H9 (cell line): ENCODE data around the gene CCDC190. TPM values are rescaled to one million over a fixed set of nuclear protein-coding genes. Genes with fewer than 3 reads are reported as not detected.

Experiments
- DNase-seq: peaks from one replicate; pipeline ENCODE4 v3.0.0-alpha.2; 2017
- H2AFZ ChIP-seq: one replicate; pipeline ENCODE4 v1.6.1; 2013; ENCODE audit warnings: mild to moderate bottlenecking, low read length, control low read depth, moderate library complexity
- H2AK5ac ChIP-seq: 2 replicates; pipeline ENCODE4 v1.6.1; 2013; ENCODE audit warnings: low read length, control low read depth, mixed read lengths; ENCODE audit not compliant: insufficient read length
- H2BK120ac ChIP-seq: one replicate; pipeline ENCODE4 v1.6.1; 2013; ENCODE audit warnings: low read depth, mild to moderate bottlenecking, low read length, control low read depth, inconsistent platforms; ENCODE audit not compliant: poor library complexity, severe bottlenecking
- H2BK12ac ChIP-seq: 2 replicates; pipeline ENCODE4 v1.6.1; 2013; ENCODE audit warnings: low read length, control low read depth, mixed read lengths, low read depth; ENCODE audit not compliant: insufficient read length
- H2BK15ac ChIP-seq: 2 replicates; pipeline ENCODE4 v1.6.1; 2013; ENCODE audit warnings: low read depth, low read length, control low read depth
- H2BK20ac ChIP-seq: one replicate; pipeline ENCODE4 v1.6.1; 2013; ENCODE audit warnings: low read depth, mild to moderate bottlenecking, low read length, control low read depth, inconsistent platforms; ENCODE audit not compliant: poor library complexity, severe bottlenecking
- H2BK5ac ChIP-seq: 2 replicates; pipeline ENCODE4 v1.6.1; 2013; ENCODE audit warnings: low read length, control low read depth, mixed read lengths; ENCODE audit not compliant: insufficient read length
- H3K14ac ChIP-seq: 2 replicates; pipeline ENCODE4 v1.6.1; 2013; ENCODE audit warnings: low read length, control low read depth; ENCODE audit not compliant: insufficient read depth
- H3K18ac ChIP-seq: 2 replicates; pipeline ENCODE4 v1.6.1; 2013; ENCODE audit warnings: low read depth, mild to moderate bottlenecking, mixed read lengths, low read length, control low read depth; ENCODE audit not compliant: insufficient read length
- H3K23ac ChIP-seq: 2 replicates; pipeline ENCODE4 v1.6.1; 2013; ENCODE audit warnings: low read length, control low read depth, mixed read lengths, low read depth; ENCODE audit not compliant: insufficient read length
- H3K23me2 ChIP-seq: 2 replicates; pipeline ENCODE4 v1.6.1; 2013; ENCODE audit warnings: low read depth, mild to moderate bottlenecking, mixed read lengths, low read length, control low read depth; ENCODE audit not compliant: insufficient read length, poor library complexity, severe bottlenecking
- H3K27ac ChIP-seq: 2 replicates; pipeline ENCODE4 v1.5.1; 2013; ENCODE audit warnings: low read length, control low read depth, mixed read lengths, low read depth; ENCODE audit not compliant: insufficient read length
- H3K27me3 ChIP-seq: 2 replicates; pipeline ENCODE4 v1.6.1; 2013; ENCODE audit warnings: low read length, control low read depth, inconsistent platforms; ENCODE audit not compliant: insufficient read depth
- H3K4ac ChIP-seq: 2 replicates; pipeline ENCODE4 v1.6.1; 2013; ENCODE audit warnings: low read depth, mild to moderate bottlenecking, control low read depth, inconsistent platforms, low read length, moderate library complexity
- H3K4me1 ChIP-seq: 2 replicates; pipeline ENCODE4 v1.6.1; 2013; ENCODE audit warnings: low read length, control low read depth, inconsistent platforms; ENCODE audit not compliant: insufficient read depth
- H3K4me2 ChIP-seq: 2 replicates; pipeline ENCODE4 v1.6.1; 2013; ENCODE audit warnings: low read length, control low read depth, mixed read lengths; ENCODE audit not compliant: insufficient read length, insufficient read depth
- H3K56ac ChIP-seq: 2 replicates; pipeline ENCODE4 v1.6.1; 2013; ENCODE audit warnings: low read depth, mild to moderate bottlenecking, mixed read lengths, low read length, control low read depth; ENCODE audit not compliant: insufficient read length
- H3K79me1 ChIP-seq: 2 replicates; pipeline ENCODE4 v1.6.1; 2013; ENCODE audit warnings: low read depth, mild to moderate bottlenecking, moderate library complexity, low read length, control low read depth, inconsistent platforms; ENCODE audit not compliant: insufficient read depth, poor library complexity, severe bottlenecking
- H3K79me2 ChIP-seq: 2 replicates; pipeline ENCODE4 v1.6.1; 2013; ENCODE audit warnings: low read length, control low read depth, inconsistent platforms; ENCODE audit not compliant: insufficient read depth
- H3K9ac ChIP-seq: 2 replicates; pipeline ENCODE4 v1.6.1; 2013; ENCODE audit warnings: low read length, control low read depth, mixed read lengths; ENCODE audit not compliant: insufficient read length; ENCODE audit errors: extremely low read depth
- H3K9me3 ChIP-seq: one replicate; pipeline ENCODE4 v1.6.1; 2013; ENCODE audit warnings: low read depth, low read length, inconsistent platforms; ENCODE audit not compliant: control insufficient read depth
- H3T11ph ChIP-seq: one replicate; pipeline ENCODE4 v1.6.1; 2013; ENCODE audit warnings: mild to moderate bottlenecking, low read length, control low read depth, inconsistent platforms
- H4K20me1 ChIP-seq: one replicate; pipeline ENCODE4 v1.6.1; 2013; ENCODE audit not compliant: control insufficient read depth, insufficient read length, insufficient read depth
- H4K5ac ChIP-seq: 2 replicates; pipeline ENCODE4 v1.6.1; 2013; ENCODE audit warnings: low read depth, mild to moderate bottlenecking, mixed read lengths, low read length, control low read depth; ENCODE audit not compliant: insufficient read length
- H4K8ac ChIP-seq: replicated peaks from 2 replicates; pipeline ENCODE4 v1.6.1; 2013; ENCODE audit warnings: low read length, control low read depth, mixed read lengths, low read depth; ENCODE audit not compliant: insufficient read length
- H4K91ac ChIP-seq: 2 replicates; pipeline ENCODE4 v1.6.1; 2013; ENCODE audit warnings: low read depth, mild to moderate bottlenecking, moderate library complexity, mixed read lengths, low read length, control low read depth; ENCODE audit not compliant: insufficient read length
- H3K27ac Mint-ChIP-seq, 3 experiments: 2 replicates in 2 of 3; 3 replicates in 1 of 3; pipeline ENCODE4 v1.8.0; 2020 to 2021; ENCODE audit warnings: mixed read lengths in 3 of 3, mild to moderate bottlenecking in 1 of 3, moderate library complexity in 1 of 3
- H3K27me3 Mint-ChIP-seq: 2 replicates; pipeline ENCODE4 v1.8.0; 2021; ENCODE audit warnings: low read depth, mild to moderate bottlenecking, moderate library complexity, mixed read lengths
- H3K36me3 Mint-ChIP-seq, 3 experiments: 2 replicates in 2 of 3; 3 replicates in 1 of 3; pipeline ENCODE4 v1.8.0; 2020 to 2021; ENCODE audit warnings: low read depth in 3 of 3, mixed read lengths in 3 of 3; ENCODE audit not compliant: insufficient read depth in 1 of 3
- H3K4me1 Mint-ChIP-seq, 2 experiments: 2 replicates each; pipeline ENCODE4 v1.8.0; 2020; ENCODE audit warnings: mixed read lengths in 2 of 2
- H3K4me3 Mint-ChIP-seq, 2 experiments: 2 replicates in 1 of 2; 3 replicates in 1 of 2; pipeline ENCODE4 v1.8.0; 2020 to 2021; ENCODE audit warnings: mild to moderate bottlenecking in 2 of 2, mixed read lengths in 2 of 2, moderate library complexity in 1 of 2
- H3K9me3 Mint-ChIP-seq, 2 experiments: 2 replicates in 1 of 2; 3 replicates in 1 of 2; pipeline ENCODE4 v1.8.0; 2020; ENCODE audit warnings: mild to moderate bottlenecking in 2 of 2, mixed read lengths in 2 of 2, moderate library complexity in 1 of 2
- WGBS: extraction: QIAGEN DNeasy Blood & Tissue Kit; methylation state at CpG from one replicate; pipeline ENCODE4 v1.1.7; 2013; ENCODE audit warnings: missing lambda C conversion rate, low lambda C conversion rate, mixed read lengths; ENCODE audit not compliant: insufficient read length; ENCODE audit errors: extremely low coverage; 5-methylcytosine and 5-hydroxymethylcytosine counted together
- total RNA-seq: library from RNA; stranded (reverse); gene quantifications from 2 replicates; pipeline ENCODE4 v1.2.1, GENCODE V29; 2021
- TF ChIP-seq, protein P1 (sequence below): fragments of 200-600 bp; sonication (generic); conservative IDR thresholded peaks from 3 replicates; pipeline ENCODE4 v1.8.0; 2021; ENCODE audit warnings: antibody characterized with exemption, mild to moderate bottlenecking

Gene CCDC190
- total RNA-seq, 1 experiment from 2014 or later = not detected

DNA sequence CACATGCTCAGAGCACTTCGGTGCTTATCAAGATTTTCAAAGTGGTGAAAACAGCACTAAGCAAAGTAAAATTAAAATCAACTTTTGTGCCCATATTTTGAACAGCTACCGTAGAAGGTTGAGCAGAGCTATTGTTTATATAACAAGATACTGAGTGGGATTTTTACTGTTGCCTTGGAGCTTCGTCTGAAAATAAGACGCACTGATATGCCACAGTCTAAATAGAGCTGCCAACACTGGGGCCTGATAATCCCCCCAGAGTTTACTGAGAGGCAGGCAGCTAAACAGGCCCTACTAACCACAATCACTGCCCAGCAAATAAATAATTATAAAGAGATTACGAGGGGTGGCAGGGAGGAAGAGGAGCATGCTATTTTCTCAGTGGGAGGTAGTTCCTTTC lies 650 bp upstream of the CCDC190 start:
- H3K27ac ChIP-seq = no peak overlapping the region

More for the DNA sequence above, 650 bp upstream of the CCDC190 start:
- Mint-ChIP-seq H3K27ac (no peak overlapping the region), H3K27me3 (no peaks in the 10 kb centered on the region), H3K4me1 (peaks cover 0 to 8% of the 10 kb centered on the region in 2 experiments; a peak in 3 of 4 replicates), H3K4me3 (no peak overlapping the region), H3K36me3 (no peaks in the 10 kb centered on the region), H3K9me3 (peaks cover 0 to 4% of the 10 kb centered on the region in 2 experiments; a peak in 1 of 5 replicates)
- Histone ChIP-seq H3K79me1 (no peaks in the 10 kb centered on the region), H3K4ac (no peak overlapping the region), H4K8ac (no peak overlapping the region), H3K23me2 (no peaks in the 10 kb centered on the region), H4K20me1 (no peaks in the 10 kb centered on the region), H3T11ph (no peak overlapping the region), H4K91ac (no peak overlapping the region), H2AK5ac (no peak overlapping the region), H2BK20ac (no peak overlapping the region), H3K79me2 (no peaks in the 10 kb centered on the region), H2BK15ac (no peak overlapping the region), H2BK5ac (no peak overlapping the region), H3K9ac (no peak overlapping the region), H2BK12ac (no peak overlapping the region), H3K9me3 (no peaks in the 10 kb centered on the region), H3K56ac (no peak overlapping the region), H2AFZ (no peak overlapping the region), H3K27me3 (no peaks in the 10 kb centered on the region), H3K18ac (no peak overlapping the region), H3K4me2 (no peak overlapping the region), H3K23ac (no peak overlapping the region), H2BK120ac (no peak overlapping the region), H3K14ac (no peak overlapping the region), H3K4me1 (no peaks in the 10 kb centered on the region), H4K5ac (no peak overlapping the region)
- no peak for DNase-seq
- TF ChIP-seq, protein P1, sequence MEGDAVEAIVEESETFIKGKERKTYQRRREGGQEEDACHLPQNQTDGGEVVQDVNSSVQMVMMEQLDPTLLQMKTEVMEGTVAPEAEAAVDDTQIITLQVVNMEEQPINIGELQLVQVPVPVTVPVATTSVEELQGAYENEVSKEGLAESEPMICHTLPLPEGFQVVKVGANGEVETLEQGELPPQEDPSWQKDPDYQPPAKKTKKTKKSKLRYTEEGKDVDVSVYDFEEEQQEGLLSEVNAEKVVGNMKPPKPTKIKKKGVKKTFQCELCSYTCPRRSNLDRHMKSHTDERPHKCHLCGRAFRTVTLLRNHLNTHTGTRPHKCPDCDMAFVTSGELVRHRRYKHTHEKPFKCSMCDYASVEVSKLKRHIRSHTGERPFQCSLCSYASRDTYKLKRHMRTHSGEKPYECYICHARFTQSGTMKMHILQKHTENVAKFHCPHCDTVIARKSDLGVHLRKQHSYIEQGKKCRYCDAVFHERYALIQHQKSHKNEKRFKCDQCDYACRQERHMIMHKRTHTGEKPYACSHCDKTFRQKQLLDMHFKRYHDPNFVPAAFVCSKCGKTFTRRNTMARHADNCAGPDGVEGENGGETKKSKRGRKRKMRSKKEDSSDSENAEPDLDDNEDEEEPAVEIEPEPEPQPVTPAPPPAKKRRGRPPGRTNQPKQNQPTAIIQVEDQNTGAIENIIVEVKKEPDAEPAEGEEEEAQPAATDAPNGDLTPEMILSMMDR = no peak
- no CpG with 5 or more reads among the region's 5 CpGs for WGBS
